Measurements from ENCODE around the gene SPIRE2.

SPIRE2 gene

DNA sequence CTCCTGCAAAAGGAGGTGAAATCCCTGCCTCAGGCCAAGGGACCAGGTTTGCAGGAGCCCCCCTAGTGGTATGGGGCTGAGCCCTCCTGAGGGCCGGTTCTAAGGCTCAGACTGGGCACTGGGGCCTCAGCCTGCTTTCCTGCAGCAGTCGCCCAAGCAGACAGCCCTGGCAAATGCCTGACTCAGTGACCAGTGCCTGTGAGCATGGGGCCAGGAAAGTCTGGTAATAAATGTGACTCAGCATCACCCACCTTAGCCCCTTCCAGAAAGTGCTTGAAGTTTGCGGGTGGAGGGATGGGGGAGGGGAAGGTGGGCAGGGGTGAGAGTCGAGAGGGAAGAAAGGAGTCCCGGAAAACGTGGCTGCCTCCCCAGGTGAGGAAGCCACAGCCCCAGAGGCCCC is 92.4 kb downstream of the SPIRE2 start:
- no peak for DNase-seq (ENCODE audit: low spot score)
- TF ChIP-seq, protein P1, sequence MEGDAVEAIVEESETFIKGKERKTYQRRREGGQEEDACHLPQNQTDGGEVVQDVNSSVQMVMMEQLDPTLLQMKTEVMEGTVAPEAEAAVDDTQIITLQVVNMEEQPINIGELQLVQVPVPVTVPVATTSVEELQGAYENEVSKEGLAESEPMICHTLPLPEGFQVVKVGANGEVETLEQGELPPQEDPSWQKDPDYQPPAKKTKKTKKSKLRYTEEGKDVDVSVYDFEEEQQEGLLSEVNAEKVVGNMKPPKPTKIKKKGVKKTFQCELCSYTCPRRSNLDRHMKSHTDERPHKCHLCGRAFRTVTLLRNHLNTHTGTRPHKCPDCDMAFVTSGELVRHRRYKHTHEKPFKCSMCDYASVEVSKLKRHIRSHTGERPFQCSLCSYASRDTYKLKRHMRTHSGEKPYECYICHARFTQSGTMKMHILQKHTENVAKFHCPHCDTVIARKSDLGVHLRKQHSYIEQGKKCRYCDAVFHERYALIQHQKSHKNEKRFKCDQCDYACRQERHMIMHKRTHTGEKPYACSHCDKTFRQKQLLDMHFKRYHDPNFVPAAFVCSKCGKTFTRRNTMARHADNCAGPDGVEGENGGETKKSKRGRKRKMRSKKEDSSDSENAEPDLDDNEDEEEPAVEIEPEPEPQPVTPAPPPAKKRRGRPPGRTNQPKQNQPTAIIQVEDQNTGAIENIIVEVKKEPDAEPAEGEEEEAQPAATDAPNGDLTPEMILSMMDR (IDR thresholded peaks at IDR 0.05; ENCODE audit: extremely low read depth, missing control alignments) = no peak
